C4-2B (cell line): Measurements from ENCODE around the gene ZNF536.

Experiments
- CTCF ChIP-seq: fragments of 450-650 bp; conservative IDR thresholded peaks from 2 replicates; pipeline ENCODE4 v1.5.1; 2017; ENCODE audit warnings: mild to moderate bottlenecking
- ZFX ChIP-seq: fragments of 450-650 bp; IDR thresholded peaks from 2 replicates; pipeline ENCODE4 v1.6.1; 2017

DNA sequence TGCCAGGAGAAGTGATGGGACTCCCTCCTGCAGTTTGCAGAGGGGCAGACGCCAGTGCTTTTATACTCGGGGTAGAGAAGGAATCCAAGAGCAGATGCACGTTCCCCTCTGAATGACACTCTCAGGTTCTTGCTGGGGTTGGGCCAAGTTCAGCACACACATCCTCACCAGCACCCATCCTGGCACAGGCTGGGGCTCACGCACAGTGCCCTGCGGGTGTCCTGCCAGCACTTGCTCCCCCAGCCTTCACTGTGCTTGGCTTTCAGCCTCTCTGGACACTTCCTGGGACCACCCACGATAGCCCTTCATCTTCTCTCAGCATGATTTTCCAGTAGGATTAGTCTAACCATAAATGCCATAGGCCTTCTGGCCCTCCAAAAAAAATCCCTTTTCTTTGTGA, 158.6 kb downstream of the ZNF536 start:
- TF ChIP-seq CTCF (no peak), ZFX (no peak)
